ENCODE results near the gene AFF3.

Gene AFF3

DNA sequence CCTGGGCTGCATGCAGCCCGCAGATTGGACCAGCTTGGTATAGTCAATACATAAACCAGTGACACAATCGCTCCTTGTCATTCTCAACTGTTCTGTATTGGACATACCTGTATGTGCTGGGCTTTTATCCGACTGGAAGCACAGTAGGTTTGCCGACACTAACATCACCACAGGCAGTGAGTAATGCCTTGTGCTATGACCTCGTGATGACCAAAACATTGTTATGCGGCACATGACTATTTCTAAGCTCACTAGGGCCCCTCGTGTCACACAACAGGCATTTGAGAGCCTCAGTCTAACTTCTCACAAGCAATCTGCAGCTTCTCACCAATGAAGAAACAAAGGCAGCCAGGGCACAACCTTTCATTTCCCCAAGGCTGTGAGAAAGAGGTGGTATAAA is 320.8 kb downstream of the AFF3 start:
- Mint-ChIP-seq H3K27me3 (ENCODE audit: low read depth, poor library complexity) (peaks cover 5% of the 10 kb centered on the region), H3K9me3 (peaks cover 10% of the 10 kb centered on the region), H3K4me1 (peaks cover 18% of the 10 kb centered on the region), H3K36me3 (ENCODE audit: low read depth) (peaks cover 83% of the 10 kb centered on the region), H3K27ac (no peak overlapping the region), H3K4me3 (no peak overlapping the region)
- TF ChIP-seq, protein P1, sequence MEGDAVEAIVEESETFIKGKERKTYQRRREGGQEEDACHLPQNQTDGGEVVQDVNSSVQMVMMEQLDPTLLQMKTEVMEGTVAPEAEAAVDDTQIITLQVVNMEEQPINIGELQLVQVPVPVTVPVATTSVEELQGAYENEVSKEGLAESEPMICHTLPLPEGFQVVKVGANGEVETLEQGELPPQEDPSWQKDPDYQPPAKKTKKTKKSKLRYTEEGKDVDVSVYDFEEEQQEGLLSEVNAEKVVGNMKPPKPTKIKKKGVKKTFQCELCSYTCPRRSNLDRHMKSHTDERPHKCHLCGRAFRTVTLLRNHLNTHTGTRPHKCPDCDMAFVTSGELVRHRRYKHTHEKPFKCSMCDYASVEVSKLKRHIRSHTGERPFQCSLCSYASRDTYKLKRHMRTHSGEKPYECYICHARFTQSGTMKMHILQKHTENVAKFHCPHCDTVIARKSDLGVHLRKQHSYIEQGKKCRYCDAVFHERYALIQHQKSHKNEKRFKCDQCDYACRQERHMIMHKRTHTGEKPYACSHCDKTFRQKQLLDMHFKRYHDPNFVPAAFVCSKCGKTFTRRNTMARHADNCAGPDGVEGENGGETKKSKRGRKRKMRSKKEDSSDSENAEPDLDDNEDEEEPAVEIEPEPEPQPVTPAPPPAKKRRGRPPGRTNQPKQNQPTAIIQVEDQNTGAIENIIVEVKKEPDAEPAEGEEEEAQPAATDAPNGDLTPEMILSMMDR (IDR thresholded peaks at IDR 0.05), result no peak
- no peak for DNase-seq

DNA sequence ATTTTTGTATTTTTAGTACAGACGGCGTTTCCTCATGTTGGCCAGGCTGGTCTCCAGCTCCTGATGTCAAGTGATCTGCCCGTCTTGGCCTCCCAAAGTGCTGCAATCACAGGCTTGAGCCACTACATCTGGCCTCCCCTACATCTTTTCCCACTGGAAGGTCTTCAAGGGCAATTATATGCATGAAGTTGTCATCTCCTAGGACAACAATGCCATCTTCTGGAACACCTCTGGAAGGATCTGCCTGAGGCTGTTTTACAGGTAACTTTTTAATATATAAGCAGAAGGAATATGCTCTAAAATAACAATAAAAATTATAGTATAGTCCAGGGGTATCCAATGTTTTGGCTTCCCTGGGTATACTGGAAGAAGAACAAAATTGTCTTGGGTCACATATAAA is 321.4 kb downstream of the AFF3 start:
- peaks cover 15% of the 10 kb centered on the region for H3K9me3 Mint-ChIP-seq
- no peak overlapping the region for H3K27ac Mint-ChIP-seq
- TF ChIP-seq, protein P1 (IDR thresholded peaks at IDR 0.05), result no peak
- H3K4me3 Mint-ChIP-seq, result no peak overlapping the region
- peaks cover 84% of the 10 kb centered on the region for H3K36me3 Mint-ChIP-seq (ENCODE audit: low read depth)
- peaks cover 18% of the 10 kb centered on the region for H3K4me1 Mint-ChIP-seq
- peaks cover 5% of the 10 kb centered on the region for H3K27me3 Mint-ChIP-seq (ENCODE audit: low read depth, poor library complexity)
- DNase-seq, result no peak

DNA sequence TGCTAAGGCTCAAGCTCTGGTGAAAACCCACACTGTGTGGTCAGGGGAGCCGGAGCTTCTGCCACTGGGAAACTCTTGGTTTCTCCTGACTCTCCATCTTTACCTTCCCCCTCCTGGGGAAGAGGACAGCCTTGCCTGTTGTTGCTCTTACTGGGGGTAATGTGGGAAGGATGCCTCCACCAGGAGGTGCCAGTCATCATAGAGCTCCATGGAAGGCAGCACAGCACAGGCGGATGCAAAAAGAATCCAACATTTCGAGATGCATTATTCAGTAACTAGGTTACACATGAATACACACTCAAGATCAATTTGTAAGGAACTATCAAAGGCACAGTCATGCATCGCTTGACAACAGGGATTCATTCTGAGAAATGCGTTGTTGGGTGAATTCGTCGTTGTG is 322.6 kb downstream of the AFF3 start:
- peaks cover 24% of the 10 kb centered on the region for H3K9me3 Mint-ChIP-seq
- H3K4me3 Mint-ChIP-seq, result no peak overlapping the region
- peaks cover 85% of the 10 kb centered on the region for H3K36me3 Mint-ChIP-seq (ENCODE audit: low read depth)
- H3K27ac Mint-ChIP-seq, result no peak overlapping the region
- peaks cover 18% of the 10 kb centered on the region for H3K4me1 Mint-ChIP-seq
- no peak for DNase-seq
- TF ChIP-seq, protein P1 (IDR thresholded peaks at IDR 0.05), result no peak
- H3K27me3 Mint-ChIP-seq (ENCODE audit: low read depth, poor library complexity), result peaks cover 5% of the 10 kb centered on the region

DNA sequence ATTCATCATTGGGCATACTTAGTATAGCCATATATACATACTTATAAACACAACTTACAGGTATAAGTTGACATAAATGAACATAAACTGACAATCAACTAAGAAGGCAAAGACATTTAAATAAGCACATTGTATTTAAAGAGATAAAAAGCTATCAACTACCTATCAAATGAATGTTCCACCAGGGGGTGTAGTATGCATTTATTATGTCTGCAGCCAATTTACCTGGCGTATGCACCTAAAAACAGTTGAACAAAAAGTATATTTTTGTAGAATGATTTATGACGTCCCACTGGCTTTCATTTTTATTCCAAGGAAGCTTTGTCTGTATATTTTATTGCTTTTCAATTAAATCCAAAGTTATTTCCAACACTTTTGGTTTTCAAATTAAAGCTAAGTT is 323.5 kb downstream of the AFF3 start:
- H3K27me3 Mint-ChIP-seq (ENCODE audit: low read depth, poor library complexity), result peaks cover 5% of the 10 kb centered on the region
- H3K4me3 Mint-ChIP-seq, result no peak overlapping the region
- peaks cover 24% of the 10 kb centered on the region for H3K9me3 Mint-ChIP-seq
- H3K27ac Mint-ChIP-seq, result no peak overlapping the region
- peaks cover 18% of the 10 kb centered on the region for H3K4me1 Mint-ChIP-seq
- TF ChIP-seq, protein P1 (IDR thresholded peaks at IDR 0.05), result no peak
- DNase-seq, result no peak
- peaks cover 82% of the 10 kb centered on the region for H3K36me3 Mint-ChIP-seq (ENCODE audit: low read depth)

DNA sequence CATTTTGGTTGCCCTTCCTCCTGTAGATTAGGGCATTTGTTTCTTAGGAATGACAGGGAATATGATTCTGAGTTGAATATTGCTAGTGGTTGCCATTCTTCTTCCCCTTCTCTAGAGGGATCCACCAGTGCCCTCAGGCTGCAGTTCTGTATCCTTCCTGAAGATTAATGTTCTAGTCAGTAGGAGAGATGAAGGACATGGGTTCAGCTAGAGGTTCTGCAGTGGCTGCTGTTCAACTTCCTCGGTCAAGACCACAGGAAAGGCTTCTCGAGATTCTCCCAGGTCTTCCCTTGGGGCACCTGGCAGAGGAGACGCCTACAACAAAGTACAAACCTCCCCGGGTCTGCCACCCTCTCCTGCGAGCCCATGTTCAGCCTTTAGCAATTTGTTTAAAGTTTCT is 325.5 kb downstream of the AFF3 start:
- peak overlapping the region; percentile 4 for H3K27ac Mint-ChIP-seq
- H3K36me3 Mint-ChIP-seq (ENCODE audit: low read depth), result peaks cover 63% of the 10 kb centered on the region
- H3K27me3 Mint-ChIP-seq (ENCODE audit: low read depth, poor library complexity), result peaks cover 9% of the 10 kb centered on the region
- TF ChIP-seq, protein P1 (IDR thresholded peaks at IDR 0.05), result no peak
- peaks cover 24% of the 10 kb centered on the region for H3K9me3 Mint-ChIP-seq
- no peak for DNase-seq
- peaks cover 3% of the 10 kb centered on the region for H3K4me1 Mint-ChIP-seq
- no peak overlapping the region for H3K4me3 Mint-ChIP-seq

DNA sequence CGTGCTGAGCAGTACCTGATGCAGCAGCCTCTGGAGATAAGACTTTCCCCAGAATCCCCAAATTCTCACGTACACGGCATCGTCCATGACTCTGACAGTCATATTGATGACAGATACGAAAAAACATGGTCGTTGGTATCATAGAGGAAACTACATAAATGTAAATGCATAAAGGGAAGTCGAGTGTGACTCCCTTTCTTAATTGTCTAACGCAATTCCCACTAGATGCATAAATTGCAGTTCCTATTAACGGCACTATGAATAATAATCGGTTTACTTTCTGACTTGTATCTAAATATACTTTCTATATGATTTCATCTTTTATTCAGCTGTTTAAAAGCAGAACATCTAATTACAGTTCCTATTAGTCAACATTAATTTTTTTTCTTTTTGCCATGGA is 330.0 kb downstream of the AFF3 start:
- H3K27me3 Mint-ChIP-seq (ENCODE audit: low read depth, poor library complexity), result peaks cover 8% of the 10 kb centered on the region
- peaks cover 31% of the 10 kb centered on the region for H3K4me1 Mint-ChIP-seq
- TF ChIP-seq, protein P1 (IDR thresholded peaks at IDR 0.05), result no peak
- H3K4me3 Mint-ChIP-seq, result no peak overlapping the region
- H3K27ac Mint-ChIP-seq, result peak overlapping the region; percentile 21
- peaks cover 42% of the 10 kb centered on the region for H3K36me3 Mint-ChIP-seq (ENCODE audit: low read depth)
- no peak for DNase-seq
- H3K9me3 Mint-ChIP-seq, result peaks cover 22% of the 10 kb centered on the region
